GM10266 (cell line): ENCODE measurements around the gene ACTN4.

Source experiments
- DNase-seq: peaks from one replicate; pipeline ENCODE4 v3.0.0; 2012; ENCODE audit errors: extremely low spot score
- TF ChIP-seq, protein P1 (sequence below): IDR thresholded peaks from 2 replicates; pipeline ENCODE4 v1.5.1; 2012; ENCODE audit warnings: mild to moderate bottlenecking, low read depth; ENCODE audit not compliant: control insufficient read depth, insufficient read depth; ENCODE audit errors: missing control alignments

ACTN4 gene

DNA sequence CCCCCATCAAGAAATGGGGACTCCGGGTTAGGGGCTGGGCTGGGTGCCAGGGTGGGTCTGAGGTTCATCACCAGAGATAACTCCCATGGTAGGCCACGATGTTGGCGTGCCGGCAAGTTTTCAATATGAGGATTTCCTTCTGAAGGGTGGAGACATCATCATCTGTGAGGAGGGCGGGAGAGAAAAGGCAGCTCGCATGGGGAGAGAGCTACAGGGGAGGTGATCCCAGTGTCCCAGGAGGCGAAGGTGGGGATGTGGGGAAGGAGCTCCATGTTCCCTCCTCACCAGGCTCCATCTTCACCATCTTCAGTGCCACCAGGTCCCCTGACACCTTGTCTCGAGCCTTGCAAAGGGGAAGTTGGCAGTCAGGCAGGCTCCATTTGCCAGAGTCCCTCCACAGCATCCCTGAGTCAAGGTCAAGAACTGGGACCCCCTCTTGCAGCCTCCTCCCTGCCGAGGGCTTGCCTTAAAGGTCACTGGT is 30.1 kb upstream of the ACTN4 start:
- TF ChIP-seq, protein P1, sequence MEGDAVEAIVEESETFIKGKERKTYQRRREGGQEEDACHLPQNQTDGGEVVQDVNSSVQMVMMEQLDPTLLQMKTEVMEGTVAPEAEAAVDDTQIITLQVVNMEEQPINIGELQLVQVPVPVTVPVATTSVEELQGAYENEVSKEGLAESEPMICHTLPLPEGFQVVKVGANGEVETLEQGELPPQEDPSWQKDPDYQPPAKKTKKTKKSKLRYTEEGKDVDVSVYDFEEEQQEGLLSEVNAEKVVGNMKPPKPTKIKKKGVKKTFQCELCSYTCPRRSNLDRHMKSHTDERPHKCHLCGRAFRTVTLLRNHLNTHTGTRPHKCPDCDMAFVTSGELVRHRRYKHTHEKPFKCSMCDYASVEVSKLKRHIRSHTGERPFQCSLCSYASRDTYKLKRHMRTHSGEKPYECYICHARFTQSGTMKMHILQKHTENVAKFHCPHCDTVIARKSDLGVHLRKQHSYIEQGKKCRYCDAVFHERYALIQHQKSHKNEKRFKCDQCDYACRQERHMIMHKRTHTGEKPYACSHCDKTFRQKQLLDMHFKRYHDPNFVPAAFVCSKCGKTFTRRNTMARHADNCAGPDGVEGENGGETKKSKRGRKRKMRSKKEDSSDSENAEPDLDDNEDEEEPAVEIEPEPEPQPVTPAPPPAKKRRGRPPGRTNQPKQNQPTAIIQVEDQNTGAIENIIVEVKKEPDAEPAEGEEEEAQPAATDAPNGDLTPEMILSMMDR, result no peak
- DNase-seq, result no peak

DNA sequence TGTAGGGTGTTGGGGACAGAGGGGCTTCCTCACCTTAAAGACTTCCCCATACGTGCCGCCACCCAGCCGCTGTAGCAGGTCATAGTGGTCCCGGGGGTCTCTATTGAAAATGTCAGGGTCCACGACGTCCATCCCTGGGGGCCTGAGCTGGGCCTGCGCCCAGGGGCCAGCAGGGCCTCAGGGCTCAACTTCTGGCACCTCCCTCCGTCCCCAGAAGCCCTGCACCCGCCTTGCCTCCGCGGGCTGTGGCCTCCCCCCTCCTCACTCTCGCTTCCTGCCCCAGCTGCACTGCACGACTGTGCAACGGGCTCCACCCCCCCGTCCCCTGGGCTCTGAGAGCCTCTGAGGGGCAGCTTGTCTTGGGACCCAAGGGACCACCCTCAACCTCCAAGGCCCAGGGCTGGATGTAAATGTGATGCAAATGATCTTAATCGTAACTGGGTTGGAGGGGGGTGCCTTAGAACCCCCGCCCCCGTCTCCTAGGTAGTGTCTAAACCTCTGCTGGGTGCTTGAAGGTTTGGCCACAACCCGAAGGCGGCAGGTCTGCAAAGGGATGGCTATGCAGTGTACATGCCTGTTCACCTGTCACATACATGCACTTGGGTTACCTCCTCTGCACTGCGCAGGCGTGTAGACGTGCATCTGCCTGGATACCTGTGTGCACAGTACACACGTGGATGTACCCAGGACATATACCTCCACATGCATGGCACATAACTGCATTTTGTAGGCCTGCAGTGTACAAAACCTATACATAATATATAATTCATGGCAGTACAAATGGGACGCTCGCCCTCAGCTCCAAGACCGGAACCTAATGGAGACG is 29.5 kb upstream of the ACTN4 start, which contains the start of gene MAP4K1:
Gene MAP4K1, minus strand, starts transcription at position 190 of the 826 bp plus-strand sequence. Its CDS starts 58 bp downstream, at position 132.
- TF ChIP-seq, protein P1, result no peak
- peak; percentile 83 for DNase-seq

DNA sequence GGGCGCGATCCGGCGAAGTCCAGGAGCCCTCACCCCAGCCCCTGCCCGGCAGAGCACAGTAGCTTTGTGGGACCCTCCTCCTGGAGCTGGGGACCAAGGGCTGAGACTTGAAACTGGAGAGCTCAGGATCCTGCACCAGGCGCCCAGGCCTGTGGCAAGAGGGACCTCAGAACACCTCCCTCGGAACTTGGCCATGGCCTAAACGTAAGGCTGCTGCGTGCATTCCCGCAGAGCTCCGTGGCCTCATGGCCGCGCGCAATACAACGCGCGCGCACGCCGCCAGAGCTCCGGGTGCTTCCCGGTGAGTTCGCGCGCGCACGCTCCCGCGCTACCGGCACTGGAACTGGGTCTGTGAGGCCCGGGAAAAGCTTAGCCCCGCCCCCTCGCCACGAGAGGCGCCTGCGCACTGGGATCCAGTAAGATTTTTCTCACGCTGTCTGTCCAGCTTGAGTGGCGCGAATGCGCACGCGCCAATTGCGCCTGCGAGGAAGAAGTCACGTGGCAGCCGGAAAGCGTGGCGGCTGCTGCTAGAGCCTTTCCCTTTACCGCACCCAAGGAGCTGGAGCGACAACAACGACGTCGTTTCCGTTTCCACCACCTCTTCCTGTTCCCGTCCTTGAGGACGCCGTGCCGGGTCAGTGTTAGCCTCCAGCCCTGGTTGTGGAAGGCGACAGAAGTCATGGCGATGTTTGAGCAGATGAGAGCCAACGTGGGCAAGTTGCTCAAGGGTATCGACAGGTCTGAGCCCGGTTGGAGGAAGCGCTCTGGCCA is 28.7 kb upstream of the ACTN4 start, which contains the start of gene EIF3K:
Gene EIF3K, plus strand, starts transcription at position 599 of the 771 bp plus-strand sequence. Its CDS starts 81 bp downstream, at position 680.
- DNase-seq, result peak; percentile 96
- TF ChIP-seq, protein P1, result no peak

DNA sequence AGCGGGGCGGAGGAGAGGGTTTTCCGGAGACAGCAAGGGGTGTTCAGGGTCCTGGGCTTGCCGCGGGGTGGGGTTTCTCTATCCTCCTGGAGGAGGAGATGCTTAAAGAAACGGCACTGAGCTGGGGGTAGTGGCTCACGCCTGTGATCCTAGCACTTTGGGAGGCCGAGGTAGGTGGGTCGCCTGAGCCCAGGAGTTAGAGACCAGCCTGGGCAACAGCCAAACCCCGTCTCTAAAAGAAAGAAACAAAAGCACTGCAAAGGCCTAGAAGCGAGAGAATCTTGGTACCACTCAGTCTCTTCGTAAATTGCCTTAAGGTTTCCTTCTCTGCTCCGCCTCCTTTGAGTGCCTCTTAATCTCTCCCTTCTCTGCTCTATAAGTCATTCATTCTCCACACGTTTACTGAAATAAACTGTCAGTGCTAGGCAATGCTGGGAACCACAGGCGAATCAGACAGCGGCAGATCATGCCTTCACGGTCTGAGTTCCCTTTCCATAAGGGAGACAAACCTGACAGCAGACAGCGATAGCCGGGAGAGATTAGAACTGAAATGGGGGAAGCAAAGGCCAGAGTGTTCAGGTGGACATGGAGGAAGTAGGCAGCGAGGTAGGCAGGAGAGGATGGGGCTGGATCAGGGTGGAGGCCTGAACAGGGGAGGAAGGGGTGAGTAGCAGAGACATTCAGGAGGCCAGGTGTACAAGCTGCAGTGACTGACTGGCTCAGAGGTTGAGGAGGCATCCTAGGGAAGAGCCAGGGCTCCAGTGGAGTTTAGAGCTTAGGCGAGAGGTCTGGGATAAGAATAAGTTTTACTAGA is 27.9 kb upstream of the ACTN4 start:
- TF ChIP-seq, protein P1, result no peak
- no peak for DNase-seq

DNA sequence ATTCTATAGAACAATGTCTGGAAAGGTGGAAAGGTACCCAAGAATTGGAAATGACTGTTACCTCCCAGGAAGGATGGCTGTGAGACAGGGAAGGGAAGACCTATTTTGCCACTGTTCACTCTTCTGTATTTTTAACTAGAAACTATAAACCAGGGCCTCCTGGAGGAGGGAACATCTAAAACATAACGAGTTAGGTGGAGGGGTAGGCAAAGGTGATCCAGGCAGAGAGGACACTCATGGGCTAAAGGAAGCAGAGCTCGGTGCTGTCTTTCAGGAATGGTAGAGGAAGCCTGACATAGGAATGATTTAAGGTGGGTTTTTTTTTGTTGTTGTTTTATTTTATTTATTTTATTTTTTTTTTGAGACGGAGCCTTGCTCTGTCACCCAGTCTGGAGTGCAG is 22.6 kb upstream of the ACTN4 start:
- TF ChIP-seq, protein P1, result no peak
- DNase-seq, result no peak

DNA sequence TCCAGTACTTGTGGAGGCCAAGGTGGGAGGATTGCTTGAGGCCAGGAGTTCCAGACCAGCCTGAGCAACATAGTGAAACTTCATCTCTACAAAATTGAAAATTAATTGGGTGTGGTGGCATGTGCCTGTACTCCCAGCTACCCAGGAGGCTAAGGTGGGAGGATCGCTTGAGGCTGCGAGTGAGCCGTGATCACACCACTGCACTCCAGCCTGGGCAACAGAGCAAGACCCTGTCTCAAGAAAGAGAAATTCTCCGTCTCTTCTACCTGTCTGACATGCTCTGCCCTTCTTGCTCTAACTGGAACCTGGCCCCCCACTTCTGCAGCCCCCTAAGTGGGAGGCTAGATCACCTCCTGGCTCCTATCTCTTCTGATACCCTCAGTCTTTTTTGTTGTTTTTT is 21.0 kb upstream of the ACTN4 start:
- TF ChIP-seq, protein P1, result no peak
- DNase-seq, result no peak
